ENCODE results near the gene UBR1.
"Not testable (repeated sequence)": the region's sequence is repeated elsewhere in the genome, so short reads cannot be mapped to it uniquely, and the experiment has no call there.

UBR1 gene

DNA sequence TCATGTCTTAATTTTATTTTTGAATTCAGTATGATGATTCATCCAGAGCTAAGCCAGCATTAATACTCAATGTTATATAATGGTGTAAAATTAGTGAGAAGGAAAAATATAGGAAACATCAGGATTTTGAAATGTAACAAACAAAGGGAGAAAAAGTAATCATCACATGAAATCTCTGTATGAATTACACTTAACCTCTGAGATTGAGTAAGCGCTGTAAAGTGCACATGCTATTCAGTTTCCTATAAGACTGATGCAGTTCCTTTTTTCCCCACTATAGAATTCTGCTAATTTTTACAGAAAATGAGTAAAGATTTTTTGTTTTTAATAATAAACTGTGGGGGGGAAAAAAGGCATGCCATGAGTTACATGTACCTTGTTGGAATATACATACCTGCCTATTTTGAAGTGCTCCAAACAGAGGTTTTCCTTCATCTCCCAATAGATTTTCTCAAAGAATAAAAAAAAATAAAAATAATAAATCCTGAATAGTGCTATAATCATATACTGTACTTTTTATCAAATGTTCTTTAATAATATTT lies 121.3 kb downstream of the UBR1 start:
- in situ Hi-C loops (cut with MboI; ENCODE audit: low sequenced_read_pairs), result no loop called here

DNA sequence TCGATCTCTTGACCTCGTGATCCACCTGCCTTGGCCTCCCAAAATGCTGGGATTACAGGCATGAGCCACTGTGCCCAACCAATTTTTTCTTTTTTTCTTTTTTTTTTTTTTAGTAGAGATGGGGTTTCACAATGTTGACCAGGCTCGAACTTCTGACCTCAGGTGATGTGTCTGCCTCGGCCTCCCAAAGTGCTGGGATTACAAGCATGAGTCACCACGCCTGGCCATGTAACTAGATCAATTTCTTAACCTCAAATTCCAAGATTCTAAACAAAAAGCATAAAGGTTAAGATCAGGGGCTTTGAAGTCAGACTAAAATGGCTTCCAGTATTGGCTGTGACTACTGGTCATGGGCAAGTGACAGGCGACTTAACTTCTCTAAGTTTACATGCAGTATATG lies 126.7 kb downstream of the UBR1 start:
- in situ Hi-C loops (cut with MboI; ENCODE audit: low sequenced_read_pairs), result not testable (repeated sequence)

DNA sequence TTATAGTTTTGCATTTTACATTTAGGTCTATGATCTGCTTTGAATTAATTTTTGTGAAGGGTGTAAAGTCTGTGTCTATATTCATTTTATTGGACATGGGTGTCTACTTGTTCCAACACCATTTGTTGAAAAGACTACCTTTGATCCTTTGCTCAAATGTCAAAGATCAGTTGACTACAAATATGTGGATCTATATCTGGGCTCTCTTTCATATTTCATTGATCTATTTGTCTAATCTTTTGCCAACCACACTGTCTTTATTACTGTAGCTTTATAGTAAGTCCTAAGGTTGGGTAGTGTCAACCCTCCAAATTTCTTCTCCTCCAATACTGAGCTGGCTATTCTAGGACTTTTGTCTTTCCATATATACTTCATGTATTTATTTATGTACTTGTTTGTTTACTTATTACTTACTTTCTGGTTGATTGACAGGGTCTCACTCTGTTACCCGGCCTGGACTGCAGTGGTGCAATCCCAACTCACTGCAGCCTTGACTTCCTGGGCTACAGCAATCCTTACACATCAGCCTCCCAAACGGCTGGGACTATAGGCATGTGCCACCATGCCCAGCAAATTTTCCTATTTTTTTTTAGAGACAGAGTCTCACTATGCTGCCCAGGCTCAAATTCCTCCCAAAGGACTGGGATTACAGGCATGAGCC lies 131.5 kb downstream of the UBR1 start:
- in situ Hi-C loops (cut with MboI; ENCODE audit: low sequenced_read_pairs), result no loop called here

DNA sequence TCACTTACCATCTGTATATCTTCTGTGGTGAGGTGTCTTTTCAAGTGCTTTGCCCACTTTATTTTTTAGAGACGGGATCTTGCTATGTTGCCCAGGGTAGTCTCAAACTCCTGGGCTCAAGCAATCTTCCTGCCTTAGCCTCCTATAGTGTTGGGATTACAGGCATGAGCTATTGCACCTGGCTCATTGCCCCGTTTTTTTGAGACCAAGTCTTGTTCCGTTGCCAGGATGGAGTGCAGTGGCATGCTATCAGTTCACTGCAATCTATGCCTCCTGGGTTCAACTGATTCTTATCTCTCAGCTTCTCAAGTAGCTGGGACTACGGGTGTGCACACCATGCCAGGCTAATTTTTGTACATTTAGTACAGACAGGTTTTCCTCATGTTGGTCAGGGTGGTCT lies 132.7 kb downstream of the UBR1 start:
- in situ Hi-C loops (cut with MboI; ENCODE audit: low sequenced_read_pairs), result no loop called here

DNA sequence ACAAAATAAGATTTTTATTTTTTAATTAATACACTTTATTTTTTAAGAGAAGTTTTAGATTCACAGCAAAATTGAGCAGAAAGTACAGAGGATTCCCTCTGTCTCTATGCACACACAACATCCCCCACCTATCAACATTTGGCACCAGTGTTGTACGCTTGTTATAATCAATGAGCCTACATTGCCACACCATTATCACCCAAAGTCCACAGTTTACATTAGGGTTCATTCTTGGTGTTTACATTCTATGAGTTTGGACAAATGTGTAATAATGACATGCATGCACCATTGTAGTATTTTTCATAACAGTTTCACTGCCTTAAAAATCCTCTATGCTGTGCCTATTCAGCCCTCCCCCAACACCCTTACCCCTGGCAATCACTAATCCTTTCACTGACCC lies 134.0 kb downstream of the UBR1 start:
- in situ Hi-C loops (cut with MboI; ENCODE audit: low sequenced_read_pairs), result no loop called here

DNA sequence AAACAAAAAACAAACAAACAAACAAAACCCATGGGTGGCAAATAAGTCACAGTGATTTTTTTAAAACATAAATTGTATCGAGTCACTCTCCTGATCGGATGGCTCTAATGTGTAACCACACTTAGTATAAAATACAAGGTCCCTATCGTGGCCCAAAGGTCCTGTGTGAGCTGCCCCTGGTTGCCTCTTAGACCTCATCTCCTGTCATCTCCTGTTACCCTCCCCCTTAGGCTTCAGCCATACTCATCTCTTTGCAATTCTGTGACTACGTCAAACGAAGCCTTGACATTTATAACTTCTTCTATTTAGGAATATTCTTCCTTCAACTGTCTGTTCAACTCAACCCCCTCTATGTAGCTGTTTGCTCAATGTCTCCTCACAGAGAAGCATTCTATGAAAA lies 141.4 kb downstream of the UBR1 start:
- in situ Hi-C loops (cut with MboI; ENCODE audit: low sequenced_read_pairs), result no loop called here

DNA sequence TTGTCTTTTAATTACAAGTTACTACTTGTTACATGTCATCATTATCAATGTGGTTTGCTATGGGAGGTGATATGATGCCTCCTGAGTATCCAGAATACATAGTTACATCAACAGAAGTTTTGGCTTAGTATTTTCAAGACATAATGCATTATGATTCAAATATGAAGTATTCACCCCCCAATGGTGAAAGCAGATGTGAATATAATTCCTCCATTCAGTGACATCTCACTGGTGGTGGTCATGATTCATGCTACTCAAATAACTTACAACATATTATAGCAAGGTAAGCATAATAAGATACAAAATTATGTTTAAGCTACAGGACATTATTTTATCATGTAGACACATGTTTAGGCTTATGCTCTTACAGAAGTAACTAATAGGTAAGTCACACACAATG lies 150.3 kb downstream of the UBR1 start:
- in situ Hi-C loops (cut with MboI; ENCODE audit: low sequenced_read_pairs), result no loop called here

DNA sequence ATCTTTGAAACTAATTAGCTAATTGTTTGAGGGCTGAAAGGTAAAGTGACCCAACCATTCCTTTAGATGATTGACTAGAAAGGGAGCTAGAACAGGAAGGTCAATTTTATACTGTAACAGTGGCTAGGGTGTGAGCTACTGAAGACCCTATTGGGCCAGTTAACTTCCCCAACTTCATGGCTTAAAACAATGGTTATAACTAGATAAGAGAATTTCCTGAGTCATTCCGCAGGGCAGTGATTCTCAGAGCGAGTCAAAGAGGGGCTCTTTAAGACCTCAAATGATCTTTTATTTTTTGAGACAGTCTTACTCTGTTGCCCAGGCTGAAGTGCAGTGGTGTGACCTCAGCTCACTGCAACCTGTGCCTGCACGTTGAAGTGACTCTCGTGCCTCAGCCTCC lies 151.5 kb downstream of the UBR1 start:
- in situ Hi-C loops (cut with MboI; ENCODE audit: low sequenced_read_pairs), result no loop called here

DNA sequence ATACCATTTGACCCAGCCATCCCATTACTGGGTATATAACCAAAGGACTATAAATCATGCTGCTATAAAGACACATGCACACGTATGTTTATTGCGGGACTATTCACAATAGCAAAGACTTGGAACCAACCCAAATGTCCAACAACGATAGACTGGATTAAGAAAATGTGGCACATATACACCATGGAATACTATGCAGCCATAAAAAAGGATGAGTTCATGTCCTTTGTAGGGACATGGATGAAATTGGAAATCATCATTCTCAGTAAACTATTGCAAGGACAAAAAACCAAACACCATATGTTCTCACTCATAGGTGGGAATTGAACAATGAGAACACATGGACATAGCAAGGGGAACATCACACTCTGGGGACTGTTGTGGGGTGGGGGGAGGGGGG lies 156.9 kb downstream of the UBR1 start:
- in situ Hi-C loops (cut with MboI; ENCODE audit: low sequenced_read_pairs), result not testable (repeated sequence)

DNA sequence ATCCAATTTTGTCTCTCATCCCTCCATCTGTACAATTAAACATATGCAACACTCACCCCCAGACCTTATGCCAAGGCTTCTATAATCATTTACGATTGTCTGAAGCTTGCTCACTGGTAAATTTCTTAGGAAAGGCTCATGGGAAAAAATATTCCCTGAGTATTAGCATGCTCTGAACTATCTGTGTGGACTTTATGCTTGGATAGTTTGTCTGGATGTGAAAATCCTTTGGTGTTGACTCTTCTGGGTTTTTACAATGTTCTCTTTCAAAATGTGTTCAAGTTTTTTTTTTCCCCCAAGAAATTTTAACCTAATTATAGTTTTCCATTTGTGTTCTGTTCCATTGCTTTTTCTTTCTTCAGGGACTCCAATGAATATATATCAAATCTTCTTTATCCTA lies 165.3 kb downstream of the UBR1 start:
- in situ Hi-C loops (cut with MboI; ENCODE audit: low sequenced_read_pairs), result no loop called here

DNA sequence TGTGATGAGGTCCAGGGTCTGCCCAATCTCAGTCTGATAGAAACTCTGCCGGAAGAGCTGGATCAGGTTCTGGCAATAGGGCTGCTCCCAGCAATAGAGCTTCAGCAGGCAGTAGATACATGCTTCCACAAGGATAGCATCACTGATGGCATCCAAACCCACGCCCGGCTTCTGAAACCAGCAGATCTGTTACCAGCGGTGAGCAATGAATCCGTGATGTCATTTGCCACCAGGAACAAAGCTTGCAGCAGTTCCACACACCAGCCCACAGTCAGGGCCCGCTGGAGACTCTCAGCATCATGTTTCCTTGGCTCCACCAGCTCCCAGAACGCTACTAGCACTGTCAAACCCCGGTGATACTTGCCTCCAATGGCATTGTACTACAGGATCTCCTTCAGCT lies 166.0 kb downstream of the UBR1 start:
- in situ Hi-C loops (cut with MboI; ENCODE audit: low sequenced_read_pairs), result no loop called here

DNA sequence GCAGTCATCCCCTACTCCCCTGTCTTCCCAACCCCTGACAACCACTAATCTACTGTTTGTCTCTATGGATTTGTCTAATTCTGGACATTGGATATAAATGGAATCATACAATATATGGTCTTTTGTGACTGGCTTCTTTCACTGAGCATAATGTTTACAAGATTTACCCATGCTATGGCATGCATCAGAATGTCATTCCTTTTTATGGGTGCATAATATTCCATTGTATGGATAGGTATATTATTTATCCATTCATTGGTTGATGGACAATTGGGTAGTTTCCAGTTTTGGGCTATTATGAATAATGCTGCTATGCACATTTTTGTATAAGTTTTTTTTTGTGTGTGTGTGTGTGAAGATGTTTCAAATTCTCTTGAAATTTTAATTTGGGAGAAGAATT lies 168.7 kb downstream of the UBR1 start:
- in situ Hi-C loops (cut with MboI; ENCODE audit: low sequenced_read_pairs), result no loop called here

DNA sequence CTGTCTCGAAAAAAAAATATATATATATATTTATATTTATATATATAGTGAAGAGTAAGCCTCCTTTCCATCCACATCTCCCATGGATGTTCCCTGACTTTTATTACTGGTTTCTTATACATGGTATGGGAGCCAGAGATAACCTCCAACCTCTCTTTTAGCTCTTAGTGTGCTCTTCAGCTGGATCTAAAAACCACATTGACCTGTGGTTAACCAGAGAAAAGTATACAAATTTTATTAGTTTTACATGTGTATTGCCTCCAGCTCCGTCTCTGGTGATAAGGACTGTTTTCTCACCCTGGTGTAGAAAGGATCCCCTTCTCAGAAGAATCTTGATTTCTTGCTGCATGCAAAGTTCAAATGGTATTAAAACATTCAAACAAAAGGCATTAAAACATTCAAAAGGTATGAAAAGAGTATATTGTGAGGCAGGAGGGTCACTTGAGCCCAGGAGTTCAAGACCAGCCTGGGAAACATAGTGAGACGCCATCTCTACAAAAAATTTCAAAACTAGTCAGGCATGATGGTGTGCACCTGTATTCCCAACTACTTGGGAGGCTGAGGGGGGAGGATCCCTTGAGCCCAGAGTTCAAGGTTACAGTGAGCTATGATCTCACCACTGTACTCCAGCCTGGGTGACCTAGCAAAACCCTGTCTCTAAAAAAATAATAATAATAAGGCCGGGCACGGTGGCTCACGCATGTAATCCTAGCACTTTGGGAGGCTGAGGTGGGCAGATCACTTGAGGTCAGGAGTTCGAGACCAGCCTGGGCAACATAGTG lies 171.8 kb downstream of the UBR1 start:
- in situ Hi-C loops (cut with MboI; ENCODE audit: low sequenced_read_pairs), result no loop called here

DNA sequence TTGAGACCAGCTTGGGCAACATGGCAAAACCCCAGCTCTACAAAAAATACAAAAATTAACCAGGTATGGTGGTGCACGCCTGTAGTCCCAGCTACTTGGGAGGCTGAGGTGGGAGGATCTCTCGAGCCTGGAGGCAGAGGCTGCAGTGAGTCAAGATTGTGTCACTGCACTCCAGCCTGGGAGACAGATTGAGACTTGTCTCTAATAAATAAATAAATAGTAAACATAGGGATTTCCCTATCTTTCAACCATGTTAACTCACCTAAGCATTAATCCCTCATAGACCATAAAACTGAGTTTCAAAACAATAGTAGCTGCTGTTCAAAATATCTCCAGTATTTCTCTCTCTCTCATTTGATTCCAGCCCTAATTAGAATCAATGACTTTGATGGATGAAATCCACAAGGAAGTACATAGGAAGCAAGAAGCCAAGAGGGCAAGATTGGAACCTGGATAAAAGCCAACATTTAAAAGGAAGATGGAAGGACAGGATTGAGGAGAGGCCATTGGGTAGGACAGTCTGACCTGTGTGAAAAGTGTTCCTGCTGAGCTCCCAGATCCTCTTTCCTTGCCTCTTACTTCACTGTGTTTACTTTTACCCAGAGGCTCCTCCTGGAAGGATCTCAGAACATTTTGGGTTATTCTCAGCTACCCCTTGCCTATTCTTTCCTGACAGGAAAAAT lies 172.9 kb downstream of the UBR1 start:
- in situ Hi-C loops (cut with MboI; ENCODE audit: low sequenced_read_pairs), result no loop called here

DNA sequence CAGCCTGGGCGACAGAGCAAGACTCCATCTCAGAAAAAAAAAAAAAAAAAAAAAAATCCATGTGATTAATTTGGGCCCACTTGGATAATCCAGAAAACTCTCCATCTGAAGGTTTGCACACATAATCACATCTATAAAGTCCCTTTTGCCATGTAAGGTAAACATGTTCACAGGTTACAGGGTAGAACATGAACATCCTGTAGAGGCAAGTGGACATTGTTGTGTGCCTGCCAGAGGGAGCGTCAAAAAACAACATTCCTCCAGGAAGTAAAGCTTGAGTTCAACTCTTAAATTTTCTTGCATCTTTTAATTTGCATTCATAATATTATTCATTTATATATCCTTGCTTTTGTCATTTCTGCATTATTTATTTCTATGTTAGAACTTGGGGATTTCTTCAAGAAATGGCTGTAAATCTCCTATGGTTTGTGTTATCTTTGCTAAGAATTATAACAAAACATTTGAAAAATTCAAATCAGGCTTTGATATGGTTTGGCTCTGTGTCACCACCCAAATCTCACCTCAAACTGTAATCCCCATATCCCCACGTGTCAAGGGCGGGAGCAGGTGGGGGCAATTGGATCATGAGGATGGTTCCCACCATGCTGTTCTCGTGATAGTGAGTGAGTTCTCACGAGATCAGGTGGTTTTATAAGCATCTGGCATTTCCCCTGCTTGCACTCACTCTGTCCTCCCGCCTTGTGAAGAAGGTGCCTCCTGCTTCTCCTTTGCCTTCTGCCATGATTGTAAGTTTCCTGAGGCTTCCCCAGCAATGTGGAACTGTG lies 173.9 kb downstream of the UBR1 start:
- in situ Hi-C loops (cut with MboI; ENCODE audit: low sequenced_read_pairs), result no loop called here

DNA sequence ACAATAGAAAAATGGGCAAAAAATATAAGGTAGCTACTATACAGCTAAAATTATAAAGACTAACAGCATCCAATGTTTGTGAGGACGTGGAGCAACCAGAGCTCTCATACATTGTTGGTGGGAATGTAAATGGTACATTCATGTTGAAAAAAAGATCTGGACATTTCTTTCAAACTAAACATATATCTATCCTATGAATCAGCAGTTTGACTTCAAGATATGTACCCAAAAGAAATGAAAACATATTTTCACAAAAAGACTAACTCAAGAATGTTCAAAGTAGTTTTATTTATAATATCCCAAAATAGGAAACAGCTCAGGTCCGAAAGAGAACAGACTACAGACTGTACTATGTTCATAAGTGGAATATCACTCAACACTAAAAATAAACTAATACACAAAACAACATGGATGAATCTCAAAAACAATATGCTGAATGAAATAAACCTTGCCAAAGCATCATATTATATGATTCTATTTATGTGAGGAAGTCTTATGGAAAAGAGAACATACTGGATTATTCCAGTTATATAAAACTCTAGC lies 176.5 kb downstream of the UBR1 start:
- in situ Hi-C loops (cut with MboI; ENCODE audit: low sequenced_read_pairs), result loop anchor here (10.0 kb wide), 1 partner anchor 215 kb away; no protein-coding TSS in a partner anchor

DNA sequence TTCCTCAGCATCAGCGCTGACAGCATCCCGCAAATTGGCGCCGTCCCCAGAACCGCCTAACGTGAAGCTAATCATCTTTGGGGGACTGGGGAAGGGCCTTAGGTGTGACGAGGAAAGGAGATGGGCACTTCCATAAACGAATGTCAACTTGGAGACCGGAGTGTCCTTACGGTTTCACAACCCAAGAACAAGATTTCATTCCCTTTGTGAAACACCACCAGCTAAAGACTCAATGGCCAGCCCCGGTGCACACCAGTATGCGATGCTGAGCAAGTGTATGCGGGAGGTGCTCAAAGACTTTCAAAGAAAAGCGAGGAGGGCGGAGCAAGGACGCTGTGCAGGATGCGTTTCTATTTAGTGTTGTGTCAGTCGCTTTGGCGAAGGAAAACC lies 184.5 kb downstream of the UBR1 start:
- in situ Hi-C loops (cut with MboI; ENCODE audit: low sequenced_read_pairs), result loop anchor here (10.0 kb wide), 1 partner anchor 207 kb away; no protein-coding TSS in a partner anchor

DNA sequence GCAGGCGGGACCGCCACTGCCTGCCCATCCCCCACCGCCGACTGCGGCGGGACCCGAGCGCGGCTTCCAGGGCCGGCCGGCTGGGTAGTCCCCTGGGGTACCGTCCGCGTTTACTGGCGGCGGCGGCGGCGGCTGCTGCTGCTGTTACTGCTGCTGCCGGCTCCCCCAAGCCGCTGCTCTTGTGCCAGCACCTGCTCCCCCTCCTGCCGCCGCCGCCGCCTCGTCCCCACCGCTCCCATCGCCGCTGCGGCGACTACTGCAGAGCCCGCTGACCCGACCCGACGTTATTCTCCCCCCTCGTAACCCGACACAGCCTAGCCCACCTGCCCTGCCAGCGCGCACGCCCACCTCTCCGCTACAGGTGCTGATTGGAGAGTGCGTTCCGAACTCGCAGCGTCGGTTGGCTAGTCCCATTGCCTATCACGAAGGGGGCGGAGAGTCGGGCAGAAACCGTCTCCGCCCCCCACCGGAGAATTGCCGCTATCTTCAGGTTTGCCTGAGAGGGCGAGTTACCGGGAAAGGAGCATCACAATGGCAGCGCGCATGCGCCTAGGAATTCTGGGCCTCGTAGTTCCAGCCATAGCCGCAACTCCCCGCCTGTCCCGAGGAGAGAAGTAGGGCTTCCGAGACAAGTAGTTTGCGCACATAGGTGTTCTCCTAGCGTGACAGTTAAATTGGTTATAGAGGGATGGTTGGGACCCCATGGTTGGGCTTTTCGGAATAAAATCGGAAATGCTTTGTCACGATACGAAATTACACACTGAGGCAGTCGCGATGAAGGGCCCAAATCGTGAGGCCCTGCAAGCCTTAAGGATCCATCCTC lies 185.1 kb downstream of the UBR1 start, which contains the start of gene TTBK2:
Gene TTBK2, minus strand, starts transcription at position 260 of the 823 bp plus-strand sequence. CDS start 42,161 bp downstream, outside the sequence.
- in situ Hi-C loops (cut with MboI; ENCODE audit: low sequenced_read_pairs), result loop anchor here (10.0 kb wide), 1 partner anchor 206 kb away; no protein-coding TSS in a partner anchor

DNA sequence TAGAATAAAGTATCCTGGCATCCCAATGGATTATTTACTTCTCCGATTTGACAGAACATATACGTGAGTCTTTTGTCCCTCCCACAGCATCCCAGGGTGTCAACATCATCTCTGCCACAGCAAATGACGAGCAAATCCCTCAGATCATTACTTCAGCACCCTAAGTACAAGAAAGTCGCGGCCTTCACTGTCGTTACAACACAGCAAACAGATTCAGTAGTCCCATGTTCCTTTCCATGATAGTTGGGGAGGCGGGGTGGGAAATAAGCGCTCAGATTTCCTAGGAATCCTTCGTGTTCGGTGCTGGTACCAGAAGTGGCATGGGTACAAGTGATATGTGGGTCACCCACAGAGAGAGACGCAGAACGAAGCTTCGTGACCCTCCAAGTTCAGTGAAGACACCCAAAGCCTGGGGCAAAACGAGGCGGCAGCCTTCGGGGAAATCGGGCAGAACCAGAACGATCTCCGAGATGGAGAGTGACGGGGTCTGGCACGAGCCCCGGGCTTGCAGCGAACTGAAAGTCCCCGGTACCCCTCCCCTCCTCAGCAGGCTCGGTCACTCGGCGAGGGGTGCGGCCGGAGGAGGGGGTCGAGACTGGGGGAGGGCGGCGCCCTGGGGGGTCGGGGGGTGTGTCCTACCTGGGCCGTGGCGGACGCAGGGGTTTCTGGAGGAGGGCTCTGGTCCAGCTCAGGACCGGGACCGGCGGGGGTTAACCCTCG lies 185.9 kb downstream of the UBR1 start:
- in situ Hi-C loops (cut with MboI; ENCODE audit: low sequenced_read_pairs), result loop anchor here (10.0 kb wide), 1 partner anchor 205 kb away; no protein-coding TSS in a partner anchor
